ENCODE measurements around the gene SARM1.

DNA sequence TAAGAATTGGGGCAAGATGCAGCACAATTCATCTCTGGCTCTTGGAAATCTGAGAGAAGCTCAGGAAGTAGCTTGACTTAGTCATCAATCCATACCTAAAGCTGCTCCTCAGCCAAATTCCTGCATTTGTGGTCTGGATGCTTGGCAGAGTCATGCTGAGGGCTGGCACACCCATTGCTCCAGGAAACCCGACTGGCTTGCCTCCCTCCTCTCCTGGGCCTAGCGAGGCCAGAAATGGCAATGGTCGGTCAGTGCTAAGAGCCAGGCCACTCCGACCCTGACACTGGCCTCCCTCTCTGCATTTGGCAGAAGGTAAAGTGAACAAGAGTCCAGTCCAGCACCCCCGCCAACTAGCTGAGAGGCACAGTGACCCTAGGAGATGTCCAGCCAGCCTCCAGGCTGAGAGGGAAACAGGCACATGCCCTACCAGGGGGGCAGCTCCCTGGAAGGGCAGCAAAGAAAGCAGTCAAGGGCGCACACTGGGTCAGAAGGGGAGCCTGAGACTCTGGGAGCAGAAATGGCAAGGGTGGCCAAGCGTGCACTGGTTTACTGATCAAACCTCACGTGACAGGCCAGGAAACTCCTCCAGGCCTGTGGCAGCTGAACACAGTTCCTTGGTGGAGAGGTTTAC lies 24.1 kb upstream of the SARM1 start:
- TF ChIP-seq, protein P1, sequence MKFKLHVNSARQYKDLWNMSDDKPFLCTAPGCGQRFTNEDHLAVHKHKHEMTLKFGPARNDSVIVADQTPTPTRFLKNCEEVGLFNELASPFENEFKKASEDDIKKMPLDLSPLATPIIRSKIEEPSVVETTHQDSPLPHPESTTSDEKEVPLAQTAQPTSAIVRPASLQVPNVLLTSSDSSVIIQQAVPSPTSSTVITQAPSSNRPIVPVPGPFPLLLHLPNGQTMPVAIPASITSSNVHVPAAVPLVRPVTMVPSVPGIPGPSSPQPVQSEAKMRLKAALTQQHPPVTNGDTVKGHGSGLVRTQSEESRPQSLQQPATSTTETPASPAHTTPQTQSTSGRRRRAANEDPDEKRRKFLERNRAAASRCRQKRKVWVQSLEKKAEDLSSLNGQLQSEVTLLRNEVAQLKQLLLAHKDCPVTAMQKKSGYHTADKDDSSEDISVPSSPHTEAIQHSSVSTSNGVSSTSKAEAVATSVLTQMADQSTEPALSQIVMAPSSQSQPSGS (IDR thresholded peaks at IDR 0.05; ENCODE audit: low read length): no peak
- no peak for TF ChIP-seq YY1 (IDR thresholded peaks at IDR 0.05; ENCODE audit: low read depth, low read length)

Data from H1 (cell line).